Stimulated activated CD8-positive, alpha-beta memory T cell treated with anti-CD3 and anti-CD28 coated beads, Interleukin-12 subunit alpha, Interleukin-12 subunit beta, amount 100 ng/mL, for 24 hours (primary cell): ENCODE results near the gene FOXK1.
"Not testable (repeated sequence)": the region's sequence is repeated elsewhere in the genome, so short reads cannot be mapped to it uniquely, and the experiment has no call there.

ENCODE experiments used
- DNase-seq: peaks from one replicate; pipeline ENCODE4 v3.0.0-alpha.2; 2020; ENCODE audit errors: extremely low read depth

Gene FOXK1

DNA sequence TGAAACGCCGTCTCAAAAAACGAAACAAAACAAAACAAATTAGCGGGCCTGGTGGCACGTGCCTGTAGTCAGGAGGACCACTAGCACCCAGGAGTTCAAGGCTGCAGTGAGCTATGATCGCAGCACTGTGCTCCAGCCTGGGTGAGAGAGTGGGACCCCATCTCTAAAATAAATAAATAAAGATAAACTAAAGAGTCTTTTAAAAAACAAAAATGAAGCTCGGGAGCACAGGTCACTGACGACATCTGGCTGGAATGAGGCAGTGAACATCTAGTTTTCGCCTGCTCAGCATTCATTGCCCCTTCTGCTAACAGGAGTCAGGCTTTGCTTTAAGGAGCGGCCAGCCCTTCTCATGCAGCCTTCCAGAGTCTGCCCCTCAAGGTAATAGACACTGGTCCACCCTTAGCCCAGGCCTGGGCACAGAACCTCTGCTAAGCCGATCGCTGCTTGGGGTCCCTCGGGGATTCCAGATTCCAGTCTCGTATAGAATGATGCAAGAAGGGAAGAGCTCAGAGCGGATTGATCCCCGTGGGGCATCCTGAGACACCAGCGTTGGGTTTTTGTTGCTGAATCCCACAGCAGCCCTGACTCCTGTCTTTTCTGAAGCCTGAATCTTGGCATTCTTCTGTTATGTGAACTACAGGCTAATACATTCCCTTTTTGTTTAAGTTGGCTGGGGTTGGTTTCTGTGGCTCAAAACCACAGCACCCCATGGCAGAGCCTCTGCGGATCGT, 14.2 kb upstream of the FOXK1 start:
- no peak for DNase-seq

DNA sequence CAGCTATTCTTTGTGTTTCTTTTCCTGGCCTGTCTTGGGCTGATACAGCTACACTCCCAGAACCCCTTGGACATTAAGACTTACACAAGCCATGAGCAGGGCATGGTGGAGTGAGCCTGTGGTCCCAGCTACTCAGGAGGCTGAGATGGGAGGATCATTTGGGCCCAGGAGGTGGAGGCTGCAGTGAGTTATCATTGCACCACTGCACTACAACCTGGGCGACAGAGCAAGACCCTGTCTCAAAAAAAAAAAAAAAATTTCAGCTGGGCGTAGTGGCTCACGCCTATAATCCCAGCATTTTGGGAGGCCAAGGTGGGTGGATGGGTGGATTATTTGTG, 13.6 kb upstream of the FOXK1 start:
- no peak for DNase-seq

DNA sequence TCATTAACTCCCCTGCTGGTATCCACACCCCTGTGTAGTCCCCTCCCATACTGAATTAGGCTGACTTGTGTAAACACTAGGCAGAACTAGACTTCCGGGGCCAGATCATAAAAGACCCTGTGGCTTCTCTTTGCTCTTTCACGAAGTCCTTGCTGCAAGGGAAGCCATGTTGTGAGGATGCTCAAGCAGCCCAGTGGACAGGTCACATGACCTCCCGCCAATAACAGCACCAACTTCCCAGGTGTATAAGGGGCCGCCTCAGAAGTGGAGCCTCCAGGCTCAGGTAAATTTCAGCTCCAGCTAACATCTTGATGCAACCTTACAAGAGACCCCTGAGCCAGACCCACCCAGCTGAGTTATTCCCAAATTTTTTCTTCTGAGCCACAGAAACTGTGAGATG, 11.3 kb upstream of the FOXK1 start:
- no peak for DNase-seq

DNA sequence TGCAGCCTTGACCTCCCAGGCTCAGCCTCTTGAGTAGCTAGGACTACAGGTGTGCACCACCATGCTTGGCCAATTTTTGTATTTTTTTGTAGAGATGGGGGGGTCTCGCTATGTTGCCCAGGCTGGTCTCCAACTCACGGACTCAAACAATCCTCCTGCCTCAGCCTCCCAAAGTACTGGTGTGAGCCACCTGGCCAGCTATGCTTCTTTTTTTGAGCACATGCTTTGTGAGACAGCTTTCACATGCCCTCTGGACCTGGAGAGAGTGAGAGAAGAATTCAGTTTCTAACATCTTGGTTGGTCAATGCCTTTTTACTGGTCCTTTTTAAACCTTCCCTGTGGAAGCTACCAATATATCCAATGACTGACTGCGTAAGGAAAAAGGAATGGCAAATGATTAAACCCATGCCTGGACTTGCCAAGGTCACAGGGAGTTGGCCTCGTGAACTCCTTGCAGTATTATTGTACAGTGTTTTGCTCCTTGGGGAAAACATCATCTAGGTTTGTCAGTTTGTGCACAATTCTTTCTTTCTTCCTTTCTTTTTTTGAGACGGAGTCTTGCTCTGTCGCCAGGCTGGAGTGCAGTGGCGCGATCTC, 6.2 kb upstream of the FOXK1 start:
- DNase-seq: no peak

DNA sequence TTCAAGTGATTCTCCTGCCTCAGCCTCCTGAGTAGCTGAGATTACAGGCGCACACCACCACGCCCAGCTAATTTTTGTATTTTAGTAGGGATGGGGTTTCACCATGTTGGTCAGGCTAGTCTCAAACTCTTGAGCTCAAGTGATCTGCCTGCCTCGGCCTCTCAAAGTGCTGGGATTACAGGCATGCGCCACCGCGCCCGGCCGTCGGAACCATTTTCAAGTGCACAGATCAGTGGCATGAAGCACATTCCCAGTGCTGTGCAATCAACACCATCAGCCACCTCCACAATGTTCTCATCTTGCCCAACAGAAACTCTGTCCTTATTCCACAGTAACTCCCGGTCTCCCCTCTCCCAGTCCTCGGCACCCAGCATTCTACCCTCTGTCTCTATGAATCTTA, 4.6 kb upstream of the FOXK1 start:
- not testable (repeated sequence) for DNase-seq

DNA sequence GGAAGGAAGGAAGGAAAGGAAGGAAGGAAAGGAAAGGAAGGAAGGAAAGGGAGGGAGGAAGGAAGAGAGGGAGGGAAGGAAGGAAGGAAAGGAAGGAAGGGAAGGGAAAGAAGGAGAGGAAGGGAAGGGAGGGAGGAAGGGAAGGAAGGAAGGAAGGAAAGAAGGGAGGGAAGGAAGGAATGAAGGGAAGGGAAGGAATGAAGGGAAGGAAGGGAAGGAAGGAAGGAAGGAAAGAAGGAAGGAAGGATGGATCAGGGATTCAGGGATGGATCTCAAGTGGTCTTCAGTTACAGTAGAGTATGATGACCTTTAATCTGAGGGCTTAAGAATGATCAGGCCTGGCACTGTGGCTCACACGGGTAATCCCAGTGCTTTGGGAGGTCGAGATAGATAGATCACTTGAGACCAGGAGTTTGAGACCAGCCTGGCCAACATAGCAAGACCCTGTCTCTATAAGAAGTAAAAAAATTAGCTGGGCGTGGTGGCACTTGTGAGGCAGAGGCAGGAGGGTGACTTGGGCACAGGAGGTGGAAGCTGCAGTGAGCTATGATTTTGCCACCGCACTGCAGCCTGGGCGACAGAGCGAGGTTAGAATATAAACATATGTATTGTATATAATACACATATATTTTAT, 760 bp upstream of the FOXK1 start:
- DNase-seq: no peak

DNA sequence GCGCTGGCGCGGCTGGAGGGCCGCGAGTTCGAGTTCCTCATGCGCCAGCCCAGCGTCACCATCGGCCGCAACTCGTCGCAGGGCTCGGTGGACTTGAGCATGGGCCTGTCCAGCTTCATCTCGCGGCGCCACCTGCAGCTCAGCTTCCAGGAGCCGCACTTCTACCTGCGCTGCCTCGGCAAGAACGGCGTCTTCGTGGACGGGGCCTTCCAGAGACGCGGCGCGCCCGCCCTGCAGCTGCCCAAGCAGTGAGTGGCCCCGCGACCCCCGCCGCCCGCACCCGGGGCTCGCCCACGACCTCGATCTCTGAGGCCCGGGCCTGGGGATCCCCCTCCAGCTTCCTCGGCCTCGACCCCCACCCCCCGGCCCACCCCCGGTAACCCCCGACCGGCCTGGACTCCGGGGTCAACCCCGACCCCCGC, 537 bp downstream of the FOXK1 start:
- no peak for DNase-seq

DNA sequence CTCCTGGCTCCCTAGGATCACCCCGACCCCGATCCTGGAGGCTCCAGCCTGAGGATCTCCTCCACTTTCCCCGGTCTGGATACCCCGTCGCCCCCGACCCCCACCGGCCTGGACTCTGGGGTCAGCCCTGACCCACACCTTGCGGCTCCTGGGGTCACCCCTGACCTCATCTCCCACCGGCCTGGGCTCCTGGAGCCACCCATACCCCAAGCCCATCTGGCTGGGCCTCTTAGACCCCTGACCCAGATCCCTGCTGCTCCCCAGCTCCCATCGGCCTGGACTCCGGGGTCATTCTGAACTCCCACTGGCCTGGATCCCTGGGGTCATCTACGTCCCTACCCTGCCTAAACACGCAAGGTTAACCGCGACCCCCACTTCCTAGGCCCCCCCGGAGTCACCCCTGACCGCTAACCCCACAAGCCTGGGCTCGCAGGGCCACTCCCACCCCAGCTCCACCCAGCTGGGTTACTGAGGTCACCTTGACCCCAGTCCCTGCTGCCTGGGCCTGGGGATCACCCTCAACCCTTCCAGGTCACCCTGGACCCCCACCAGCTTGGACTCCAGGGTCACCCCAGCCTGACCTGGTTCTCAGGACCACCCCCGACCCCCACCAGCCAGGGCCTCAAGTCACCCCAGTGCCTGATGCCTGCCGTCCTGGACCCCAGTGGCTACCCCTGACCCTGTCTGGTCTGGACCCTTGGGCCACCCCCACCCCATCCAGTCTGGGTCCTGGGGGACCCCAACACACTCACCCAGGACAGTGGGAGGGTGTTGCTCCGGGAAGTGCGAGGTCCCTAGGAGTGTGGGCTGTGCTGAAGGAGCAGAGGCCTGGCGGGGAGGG, 1.2 kb downstream of the FOXK1 start:
- DNase-seq: no peak

DNA sequence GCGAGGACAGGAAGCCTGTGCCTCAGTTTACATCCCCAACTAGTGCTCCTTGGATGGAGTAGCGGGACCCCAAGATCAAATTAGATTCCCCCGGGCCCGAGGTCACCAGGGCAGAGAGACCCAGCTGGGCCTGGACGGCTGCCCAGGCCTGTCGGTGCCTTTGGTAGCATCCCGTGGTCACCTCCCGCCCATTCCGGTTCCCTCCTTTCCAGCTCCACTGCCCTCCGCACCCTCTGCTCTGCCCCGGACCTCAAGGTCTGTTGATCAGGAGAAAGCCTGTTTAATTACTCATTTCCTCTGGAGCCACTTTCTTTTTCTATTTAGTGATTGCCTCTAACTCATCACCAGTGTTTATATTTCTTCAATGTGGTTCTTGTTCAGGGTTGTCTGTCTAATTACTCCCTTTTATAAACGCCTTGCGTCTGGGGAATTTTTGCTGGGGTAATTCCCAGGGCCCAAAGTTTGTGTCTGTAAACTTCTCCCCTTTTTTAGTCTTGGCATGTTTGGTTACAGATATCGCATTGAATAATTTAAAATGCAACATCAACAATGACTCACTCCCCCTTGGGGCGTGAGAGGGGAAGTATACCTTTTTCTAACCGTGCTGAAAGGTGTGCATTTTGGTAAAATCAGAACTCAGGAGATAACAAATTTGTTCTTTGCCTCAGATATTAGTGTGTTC, 1.9 kb downstream of the FOXK1 start:
- no peak for DNase-seq

DNA sequence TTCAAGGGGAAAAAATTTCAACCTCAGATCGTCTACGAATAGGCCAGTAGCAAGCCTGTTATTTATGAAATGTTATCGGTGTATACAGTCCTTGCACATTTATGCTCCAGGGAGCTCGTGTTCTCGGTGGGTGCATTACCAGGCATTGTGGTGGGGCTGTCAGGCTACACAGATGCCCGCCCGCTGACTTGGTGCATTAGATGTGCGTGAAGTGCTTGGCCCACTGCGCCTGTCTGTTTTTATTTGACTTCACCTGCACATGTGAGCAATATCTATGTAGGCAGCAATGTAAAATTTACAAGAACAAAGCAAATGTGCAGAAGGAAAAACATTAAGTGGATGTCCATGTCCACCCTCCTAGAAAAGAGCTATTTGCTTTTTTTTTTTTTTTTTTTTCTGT, 2.8 kb downstream of the FOXK1 start:
- no peak for DNase-seq

DNA sequence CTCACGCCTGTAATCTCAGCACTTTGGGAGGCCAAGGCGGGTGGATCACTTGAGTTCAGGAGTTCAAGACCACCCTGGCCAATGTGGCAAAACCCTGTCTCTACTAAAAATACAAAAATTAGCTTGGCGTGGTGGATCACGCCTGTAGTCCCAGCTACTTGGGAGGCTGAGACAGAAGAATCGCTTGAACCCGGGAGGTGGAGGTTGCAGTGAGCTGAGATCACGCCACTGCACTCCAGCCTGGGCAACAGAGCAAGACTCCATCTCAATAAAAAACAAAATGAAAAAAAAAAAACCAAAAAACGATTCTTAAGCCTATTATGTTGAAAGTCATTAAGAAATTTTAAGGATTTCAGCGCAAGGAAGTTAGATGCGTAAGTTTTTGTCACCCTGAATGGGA, 3.6 kb downstream of the FOXK1 start:
- DNase-seq: not testable (repeated sequence)

DNA sequence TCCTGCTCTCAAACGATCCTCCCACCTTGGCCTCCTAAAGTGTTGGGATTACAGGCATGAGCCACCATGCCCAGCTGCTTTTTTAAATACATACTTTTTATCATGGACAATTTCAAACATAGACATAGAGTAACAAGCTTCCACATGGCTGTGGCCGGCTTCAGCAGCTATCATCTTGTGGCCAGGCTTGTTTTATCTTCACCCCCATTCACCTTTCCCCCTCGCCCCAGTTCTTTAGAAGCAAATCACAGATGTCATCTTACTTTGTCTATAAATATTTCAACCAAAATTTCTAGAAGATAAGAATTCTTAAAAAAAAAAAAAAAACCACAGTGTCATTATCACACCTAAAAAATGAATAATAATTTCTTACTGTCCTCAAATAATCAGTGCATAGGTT, 5.9 kb downstream of the FOXK1 start:
- DNase-seq: no peak

DNA sequence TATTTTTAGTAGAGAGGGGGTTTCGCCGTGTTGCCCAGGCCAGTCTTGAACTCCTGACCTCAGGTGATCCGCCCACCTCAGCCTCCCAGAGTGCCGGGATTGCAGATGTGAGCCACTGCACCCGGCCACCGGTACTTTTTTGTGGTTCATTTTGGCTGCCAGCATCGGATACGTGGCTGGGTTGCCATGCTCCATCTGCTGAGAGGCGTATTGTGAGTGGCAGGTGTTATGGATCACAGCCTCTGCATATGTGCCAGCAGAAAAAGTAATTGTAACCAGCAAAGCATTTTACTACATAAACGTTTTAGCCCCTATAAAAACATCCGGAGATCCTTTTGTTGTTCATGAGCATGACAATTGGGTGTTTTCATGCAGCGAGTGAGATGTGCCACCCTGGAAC, 7.1 kb downstream of the FOXK1 start:
- DNase-seq: no peak

DNA sequence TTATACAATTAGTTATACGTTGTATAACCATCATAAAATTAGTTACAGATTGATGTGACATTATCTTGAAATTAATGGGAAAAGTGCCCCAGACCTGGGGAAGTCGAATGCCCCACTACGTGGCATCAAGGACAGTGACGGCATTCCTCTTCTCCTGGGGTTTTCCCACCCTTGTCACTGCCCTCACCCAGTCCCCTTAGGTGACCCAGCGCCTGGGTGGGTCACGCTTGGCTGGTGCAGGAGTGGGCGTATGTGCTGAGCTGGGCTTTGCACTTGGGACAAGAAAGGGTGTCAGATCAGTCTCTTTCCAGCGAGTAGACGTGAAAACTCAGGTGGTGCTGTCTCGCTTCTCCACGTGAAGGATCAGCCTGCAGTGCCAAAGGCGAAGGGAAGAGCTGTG, 7.6 kb downstream of the FOXK1 start:
- DNase-seq: no peak

DNA sequence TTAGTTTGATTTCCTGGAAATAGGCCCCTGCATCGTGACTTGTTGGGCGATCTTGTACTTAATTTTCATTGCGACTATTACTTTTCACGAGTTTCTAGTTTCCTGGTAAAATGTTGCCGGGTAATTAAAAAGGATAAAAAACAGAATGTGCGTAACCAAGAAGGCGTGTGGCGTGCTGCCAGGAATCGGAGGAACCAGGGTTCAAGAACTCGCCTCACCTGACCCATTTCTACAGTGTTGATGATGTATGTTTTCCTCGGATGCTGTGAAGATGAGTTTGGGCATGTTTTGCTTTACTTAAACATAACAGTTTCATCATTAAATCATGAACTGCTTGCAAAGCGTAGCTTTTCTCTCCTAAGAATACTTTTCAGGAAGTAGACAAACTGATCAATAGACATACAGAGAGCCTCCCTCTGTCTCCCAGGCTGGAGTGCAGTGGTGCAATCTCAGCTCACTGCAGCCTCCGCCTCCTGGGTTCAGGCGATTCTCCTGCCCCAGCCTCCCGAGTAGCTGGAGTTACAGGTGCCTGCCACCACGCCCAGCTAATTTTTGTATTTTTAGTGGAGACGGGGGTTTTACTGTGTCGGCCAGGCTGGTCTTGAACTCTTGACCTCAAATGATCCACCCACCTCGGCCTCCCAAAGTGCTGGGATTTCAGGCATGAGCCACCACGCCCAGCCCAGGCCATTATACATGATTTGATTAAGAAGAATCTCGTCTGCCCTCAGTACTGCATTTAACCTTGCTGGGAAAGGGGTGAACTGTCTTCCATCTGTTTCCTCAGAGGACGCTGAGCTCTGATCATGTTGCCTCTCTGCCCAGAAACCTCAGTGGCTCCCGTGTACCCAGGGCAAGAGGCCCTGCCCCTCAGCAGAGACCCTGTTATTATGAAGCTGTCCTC, 9.1 kb downstream of the FOXK1 start:
- no peak for DNase-seq

DNA sequence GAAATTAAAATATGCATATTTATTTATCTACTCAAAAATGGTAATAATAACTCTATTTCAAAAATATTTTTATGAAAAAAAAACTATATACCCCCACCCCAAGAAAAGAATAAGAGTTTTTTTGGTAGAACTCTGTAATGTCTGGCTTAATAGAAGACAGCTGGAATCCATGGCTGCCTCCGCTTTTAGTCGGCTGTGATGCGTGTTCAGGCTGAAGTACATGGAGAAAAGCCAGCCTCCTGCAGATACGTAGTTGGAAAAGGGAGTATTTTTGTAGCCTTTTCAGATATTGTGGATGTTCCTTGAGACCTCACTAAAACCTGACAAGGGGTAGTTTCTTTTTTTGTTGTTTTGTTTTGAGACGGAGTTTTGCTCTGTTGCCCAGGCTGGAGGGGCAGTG, 10.0 kb downstream of the FOXK1 start:
- no peak for DNase-seq

DNA sequence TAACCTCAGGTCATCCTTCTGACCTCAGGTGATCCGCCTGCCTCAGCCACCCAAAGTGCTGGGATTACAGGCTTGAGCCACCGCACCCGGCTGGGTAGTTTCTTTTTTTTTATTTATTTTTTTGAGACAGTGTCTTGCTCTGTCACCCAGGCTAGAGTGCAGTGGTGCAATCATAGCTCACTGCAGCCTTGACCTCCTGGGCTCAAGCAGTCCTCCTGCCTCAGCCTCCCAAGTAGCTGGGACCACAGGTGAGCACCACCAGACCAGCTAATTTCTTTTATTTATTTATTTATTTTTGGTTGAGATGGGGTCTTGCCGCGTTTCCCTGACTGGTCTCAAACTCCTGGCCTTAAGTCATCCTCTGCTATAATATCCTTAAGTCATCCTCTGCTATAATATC, 10.5 kb downstream of the FOXK1 start:
- not testable (repeated sequence) for DNase-seq

DNA sequence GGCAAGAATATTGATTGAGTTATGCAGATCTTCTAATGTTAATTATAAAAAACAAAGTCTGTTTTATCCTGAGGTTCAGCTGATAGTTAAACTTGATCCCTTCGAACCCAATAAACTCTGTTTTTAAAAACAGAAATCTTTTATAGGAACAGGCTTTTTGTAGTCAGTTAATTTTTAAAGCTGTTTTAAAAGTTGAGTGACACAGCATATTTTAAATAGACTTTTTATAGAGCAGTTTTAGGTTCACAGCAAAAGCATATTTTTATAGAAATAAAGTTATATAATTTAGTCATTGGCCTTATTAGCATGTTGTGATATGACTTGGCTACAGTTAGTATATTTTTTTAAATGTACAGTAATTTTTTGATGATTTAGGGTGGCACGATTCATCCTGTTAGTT, 11.1 kb downstream of the FOXK1 start:
- DNase-seq: no peak

DNA sequence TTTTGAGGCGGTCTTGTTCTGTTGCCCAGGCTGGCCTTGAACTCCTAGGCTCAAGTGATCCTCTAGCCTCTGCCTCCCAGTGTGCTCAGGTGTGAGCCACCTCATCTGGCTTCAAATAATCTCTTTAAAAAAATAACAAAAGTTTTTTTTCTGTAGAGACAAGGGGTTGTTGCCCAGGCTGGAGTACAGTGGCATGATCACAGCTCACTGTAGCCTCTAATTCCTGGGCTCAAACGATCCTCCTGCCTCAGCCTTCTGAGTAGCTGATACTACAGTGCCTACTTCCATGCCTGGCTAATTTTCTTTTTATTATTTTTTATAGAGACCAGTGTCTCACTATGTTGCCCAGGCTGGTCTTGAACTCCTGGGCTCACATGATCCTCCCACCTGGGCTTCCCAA, 11.7 kb downstream of the FOXK1 start:
- no peak for DNase-seq

DNA sequence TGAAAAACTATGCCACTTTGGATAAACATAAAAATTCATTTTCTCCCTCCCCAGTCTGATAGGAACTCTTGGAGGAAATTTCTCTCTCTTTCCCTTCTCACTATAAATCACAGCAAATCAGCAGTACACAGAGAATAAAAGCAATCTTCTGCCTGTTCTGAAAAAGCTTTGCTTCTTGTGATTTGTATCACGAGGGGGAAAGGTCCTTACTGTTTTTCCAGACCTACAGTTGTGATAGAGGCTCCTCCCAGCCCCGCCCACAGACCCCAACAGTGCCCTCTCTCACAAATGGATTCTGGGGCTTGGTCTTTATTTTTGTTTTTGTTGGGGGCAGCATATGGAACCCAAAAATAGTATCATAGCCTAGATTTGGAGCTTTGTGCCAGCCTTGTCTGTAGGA, 12.2 kb downstream of the FOXK1 start:
- DNase-seq: no peak

DNA sequence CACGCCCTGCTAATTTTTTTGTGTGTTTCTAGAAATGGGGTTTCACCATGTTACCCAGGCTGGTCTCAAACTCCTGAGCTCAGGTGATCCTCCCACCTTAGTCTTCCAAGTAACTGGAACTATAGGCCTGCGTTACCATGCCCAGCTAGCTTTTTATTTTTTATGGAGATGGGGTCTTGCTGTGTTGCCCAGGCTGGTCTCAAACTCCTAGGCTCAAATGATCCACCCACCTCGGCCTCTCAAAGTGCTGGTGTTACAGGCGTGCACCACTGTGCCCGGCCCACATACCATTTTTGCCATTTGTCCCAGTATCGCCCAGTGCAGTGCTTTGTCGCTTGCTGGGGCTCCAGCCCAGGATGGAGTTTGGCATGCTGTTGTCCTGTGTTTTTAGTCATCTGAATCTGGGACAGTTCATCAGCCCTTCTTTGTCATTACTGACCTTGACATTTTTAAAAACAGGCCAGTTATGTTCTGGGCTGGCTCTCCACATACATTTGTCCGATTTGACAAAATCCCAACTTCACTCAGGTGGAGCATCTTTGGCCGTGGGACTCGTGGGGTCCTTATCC, 16.7 kb downstream of the FOXK1 start:
- no peak for DNase-seq
